GM12892 (cell line): ENCODE measurements around the gene PCSK6.

ENCODE experiments used
- DNase-seq: peaks from one replicate; pipeline ENCODE4 v3.0.0; 2011; ENCODE audit not compliant: insufficient read length
- FAIRE-seq: peaks from 2 replicates; lab custom pipeline; 2011; peaks lifted over from hg19 to GRCh38; lab: Jason Lieb, UNC
- POLR2A ChIP-seq: IDR thresholded peaks from 2 replicates; pipeline ENCODE4 v1.6.1; 2011; ENCODE audit warnings: low read depth, low read length, control low read depth
- POLR2AphosphoS5 ChIP-seq: IDR thresholded peaks from 2 replicates; pipeline ENCODE4 v1.6.1; 2011; ENCODE audit warnings: low read depth, low read length, control low read depth
- TAF1 ChIP-seq: IDR thresholded peaks from 2 replicates; pipeline ENCODE4 v1.6.1; 2011; ENCODE audit warnings: low read depth, mild to moderate bottlenecking, control low read depth, low read length, borderline replicate concordance

PCSK6 gene

GRCh38 chr15:101530224-101530958 is 40.9 kb upstream of the PCSK6 start:
- no peak for TF ChIP-seq POLR2A
- TF ChIP-seq TAF1: no peak
- TF ChIP-seq POLR2AphosphoS5: no peak
- FAIRE-seq (no peak), DNase-seq (no peak)

GRCh38 chr15:101528917-101529299 is 39.4 kb upstream of the PCSK6 start:
- FAIRE-seq (no peak), DNase-seq (no peak)
- TF ChIP-seq POLR2A (no peak), TAF1 (no peak), POLR2AphosphoS5 (no peak)

GRCh38 chr15:101528108-101528916 is 38.8 kb upstream of the PCSK6 start:
- FAIRE-seq: no peak
- DNase-seq: no peak
- TF ChIP-seq POLR2A (no peak), TAF1 (no peak), POLR2AphosphoS5 (no peak)

GRCh38 chr15:101526890-101527289 is 37.4 kb upstream of the PCSK6 start:
- no peak for DNase-seq
- TF ChIP-seq POLR2A (no peak), TAF1 (no peak), POLR2AphosphoS5 (no peak)
- FAIRE-seq: no peak

GRCh38 chr15:101526442-101526841 is 36.9 kb upstream of the PCSK6 start:
- DNase-seq (no peak), FAIRE-seq (no peak)
- TF ChIP-seq POLR2AphosphoS5: no peak
- no peak for TF ChIP-seq POLR2A
- no peak for TF ChIP-seq TAF1

- no peak for FAIRE-seq
- no peak for TF ChIP-seq TAF1
- no peak for TF ChIP-seq POLR2A
- TF ChIP-seq POLR2AphosphoS5: no peak
- no peak for DNase-seq
Observed at GRCh38 chr15:101526021-101526420, 36.5 kb upstream of the PCSK6 start.

GRCh38 chr15:101525087-101525669 is 35.7 kb upstream of the PCSK6 start:
- no peak for TF ChIP-seq POLR2AphosphoS5
- no peak for TF ChIP-seq TAF1
- TF ChIP-seq POLR2A: no peak
- no peak for FAIRE-seq
- no peak for DNase-seq

GRCh38 chr15:101523560-101523940 is 34.0 kb upstream of the PCSK6 start:
- no peak for TF ChIP-seq POLR2A
- TF ChIP-seq TAF1: no peak
- TF ChIP-seq POLR2AphosphoS5: no peak
- FAIRE-seq (no peak), DNase-seq (no peak)

- TF ChIP-seq TAF1: no peak
- no peak for TF ChIP-seq POLR2A
- TF ChIP-seq POLR2AphosphoS5: no peak
- no peak for DNase-seq
- no peak for FAIRE-seq
Observed at GRCh38 chr15:101522621-101523559, 33.4 kb upstream of the PCSK6 start.

GRCh38 chr15:101522091-101522490 is 32.6 kb upstream of the PCSK6 start:
- FAIRE-seq: no peak

GRCh38 chr15:101521591-101521990 is 32.1 kb upstream of the PCSK6 start:
- DNase-seq (no peak), FAIRE-seq (no peak)
- TF ChIP-seq POLR2A (no peak), TAF1 (no peak), POLR2AphosphoS5 (no peak)

More at GRCh38 chr15:101522091-101522490, 32.6 kb upstream of the PCSK6 start:
- no peak for DNase-seq
- TF ChIP-seq TAF1 (no peak), POLR2AphosphoS5 (no peak), POLR2A (no peak)
